GM12891 (cell line): Measurements from ENCODE around the gene EDC3.
"Not testable (repeated sequence)": the region's sequence is repeated elsewhere in the genome, so short reads cannot be mapped to it uniquely, and the experiment has no call there.

Experiments
- DNase-seq: peaks from one replicate; pipeline ENCODE4 v3.0.0; 2011; ENCODE audit warnings: low spot score; ENCODE audit not compliant: insufficient read length
- FAIRE-seq: peaks from 2 replicates; lab custom pipeline; 2011; peaks lifted over from hg19 to GRCh38; lab: Jason Lieb, UNC
- PAX5 ChIP-seq: IDR thresholded peaks from 2 replicates; pipeline ENCODE4 v1.6.1; 2011; ENCODE audit warnings: low read length, moderate library complexity, mild to moderate bottlenecking; ENCODE audit not compliant: insufficient read depth, severe bottlenecking
- POLR2A ChIP-seq: IDR thresholded peaks from 2 replicates; pipeline ENCODE4 v1.6.1; 2011; ENCODE audit warnings: low read depth, low read length, control low read depth
- POLR2AphosphoS5 ChIP-seq: IDR thresholded peaks from 2 replicates; pipeline ENCODE4 v1.6.1; 2011; ENCODE audit warnings: low read depth, low read length, control low read depth
- POU2F2 ChIP-seq: IDR thresholded peaks from 2 replicates; pipeline ENCODE4 v1.6.1; 2011; ENCODE audit warnings: low read depth, mild to moderate bottlenecking, control low read depth, low read length, moderate library complexity
- SPI1 ChIP-seq: IDR thresholded peaks from 2 replicates; pipeline ENCODE4 v1.6.1; 2011; ENCODE audit warnings: low read depth, low read length, control low read depth
- TAF1 ChIP-seq: IDR thresholded peaks from 2 replicates; pipeline ENCODE4 v1.6.1; 2011; ENCODE audit warnings: low read depth, low read length, control low read depth

The EDC3 gene

DNA sequence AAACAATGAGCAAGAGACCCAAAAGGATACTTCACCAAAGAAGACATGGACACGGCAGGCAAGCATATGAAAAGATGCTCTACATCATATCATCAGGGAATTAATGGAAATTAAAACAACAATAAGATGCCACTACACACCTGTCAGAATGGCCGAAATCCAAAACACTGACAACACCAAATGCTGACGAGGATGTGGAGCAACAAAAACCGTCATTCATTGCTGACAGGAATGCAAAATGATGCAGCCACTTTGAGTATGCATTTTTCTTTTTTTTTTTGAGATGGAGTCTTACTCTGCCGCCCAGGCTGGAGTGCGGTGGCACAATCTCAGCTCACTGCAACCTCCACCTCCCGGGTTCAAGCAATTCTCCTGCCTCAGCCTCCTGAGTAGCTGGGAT, 19.0 kb downstream of the EDC3 start:
- TF ChIP-seq POU2F2 (no peak), SPI1 (no peak), PAX5 (no peak), POLR2AphosphoS5 (no peak), POLR2A (no peak)
- FAIRE-seq (no peak), DNase-seq (no peak)

GRCh38 chr15:74674161-74674560, 21.7 kb downstream of the EDC3 start:
- DNase-seq: no peak
- FAIRE-seq: no peak
- no peak for TF ChIP-seq SPI1
- no peak for TF ChIP-seq TAF1
- TF ChIP-seq POU2F2: no peak
- no peak for TF ChIP-seq PAX5
- TF ChIP-seq POLR2A: no peak
- TF ChIP-seq POLR2AphosphoS5: no peak

GRCh38 chr15:74669627-74670026, 26.2 kb downstream of the EDC3 start:
- DNase-seq (no peak), FAIRE-seq (no peak)
- TF ChIP-seq POLR2A: no peak
- TF ChIP-seq PAX5: no peak
- no peak for TF ChIP-seq POU2F2
- no peak for TF ChIP-seq POLR2AphosphoS5
- TF ChIP-seq TAF1: no peak
- no peak for TF ChIP-seq SPI1

DNA sequence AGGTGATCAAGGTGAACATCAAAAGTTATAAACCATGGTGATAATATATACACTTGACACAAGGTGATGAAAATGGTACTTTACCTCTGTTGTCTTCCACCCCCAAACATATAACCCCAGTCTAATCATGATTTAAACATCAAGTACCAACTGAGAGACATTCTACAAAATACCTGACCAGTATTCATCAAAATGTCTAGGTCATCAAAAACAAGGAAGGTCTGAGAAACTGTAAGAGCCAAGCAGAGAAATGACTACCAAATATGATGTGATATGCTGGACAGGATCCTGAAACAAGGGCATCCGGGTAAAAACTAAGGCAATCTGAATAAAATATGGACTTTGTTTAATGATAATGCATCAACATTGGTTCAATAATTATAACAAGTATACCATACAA, 27.8 kb downstream of the EDC3 start:
- TF ChIP-seq POU2F2 (no peak), POLR2A (no peak), PAX5 (no peak), POLR2AphosphoS5 (no peak), TAF1 (no peak), SPI1 (no peak)
- no peak for FAIRE-seq
- no peak for DNase-seq

DNA sequence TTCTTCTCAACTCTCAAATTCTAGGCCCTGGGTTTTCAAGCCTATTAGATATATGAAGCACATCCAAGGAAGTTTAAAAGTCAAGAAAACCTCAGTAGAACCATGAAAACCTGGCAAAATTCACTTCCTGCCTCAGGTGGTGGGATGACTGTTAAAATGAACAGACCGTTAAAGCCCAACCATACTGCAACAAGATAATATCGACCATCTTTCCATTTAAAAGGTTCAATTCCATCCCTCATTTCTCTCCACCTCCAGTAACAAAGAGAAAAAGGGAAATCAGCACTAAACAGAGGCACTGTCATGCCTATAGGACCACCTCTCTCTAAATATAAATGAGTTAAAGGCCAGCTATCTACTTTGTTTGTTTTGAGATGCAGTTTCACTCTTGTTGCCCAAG, 31.2 kb downstream of the EDC3 start:
- FAIRE-seq (no peak), DNase-seq (no peak)
- no peak for TF ChIP-seq SPI1
- no peak for TF ChIP-seq POLR2A
- no peak for TF ChIP-seq PAX5
- no peak for TF ChIP-seq TAF1
- TF ChIP-seq POLR2AphosphoS5: no peak
- TF ChIP-seq POU2F2: no peak

DNA sequence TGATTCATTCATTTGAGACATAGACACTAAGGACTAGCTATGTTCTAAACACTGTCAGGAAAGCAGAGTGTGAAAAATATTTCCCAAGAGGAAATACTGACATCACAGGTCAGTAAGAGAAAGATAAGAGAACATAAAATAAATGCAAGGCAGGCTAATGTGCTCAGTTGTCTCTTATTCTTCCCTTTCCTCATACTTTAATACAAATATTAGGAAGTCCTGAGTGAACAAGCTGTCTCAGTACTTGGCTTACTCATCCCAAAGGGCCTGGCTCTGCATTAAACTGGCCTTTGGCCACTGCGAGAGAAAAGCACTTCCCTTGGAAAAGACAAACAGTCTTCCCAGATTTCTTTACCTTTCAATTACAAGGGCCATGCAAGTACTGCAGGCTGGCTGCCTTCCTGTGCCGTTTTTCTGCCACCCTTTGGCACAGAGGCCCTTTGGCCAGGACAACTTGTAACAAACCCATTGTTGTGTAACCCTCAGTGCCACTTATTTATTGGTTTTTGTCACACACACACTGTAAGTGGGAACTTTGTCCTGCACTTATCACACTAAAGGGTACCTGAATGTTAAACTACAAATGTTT, 31.7 kb downstream of the EDC3 start:
- TF ChIP-seq POLR2A (no peak), PAX5 (no peak), SPI1 (no peak), POU2F2 (no peak)
- DNase-seq (no peak), FAIRE-seq (peak; percentile 47)

GRCh38 chr15:74663303-74664027, 32.4 kb downstream of the EDC3 start:
- FAIRE-seq (no peak), DNase-seq (no peak)

DNA sequence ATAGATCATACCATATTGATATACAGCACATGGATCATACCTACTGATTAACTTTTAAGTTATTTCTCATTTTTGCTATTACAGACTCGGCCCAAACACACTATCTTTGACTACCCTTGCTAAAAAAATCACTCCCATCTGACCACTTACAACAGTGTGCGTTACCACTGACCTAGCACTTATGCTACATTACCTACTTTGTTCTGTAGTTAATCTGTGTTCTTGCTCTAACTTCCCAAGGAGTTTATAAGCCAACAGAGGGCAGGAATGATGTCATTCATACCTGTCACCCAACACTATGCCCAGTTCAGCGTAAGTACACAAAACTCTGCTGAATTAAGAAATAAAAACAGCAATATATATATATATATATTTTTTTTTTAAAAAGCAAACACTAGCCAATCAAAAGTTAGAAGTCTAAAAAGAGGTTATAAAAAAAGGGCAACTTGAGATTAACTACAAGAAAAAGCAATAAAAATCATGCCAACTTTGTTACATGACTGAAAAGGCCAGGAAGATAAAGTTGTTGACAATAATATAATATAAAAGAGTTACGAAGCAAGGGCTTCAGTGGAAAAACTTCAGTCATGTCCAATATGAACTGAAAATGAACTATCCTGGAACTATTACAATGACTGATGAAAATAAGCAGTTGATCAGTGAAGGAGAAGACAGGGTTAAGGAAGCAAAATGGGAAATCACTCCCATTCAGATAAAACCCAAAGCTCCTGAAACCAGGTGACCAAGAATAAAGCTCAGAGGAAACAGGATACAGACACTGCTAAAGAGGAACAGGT, 33.6 kb downstream of the EDC3 start:
- FAIRE-seq (no peak), DNase-seq (no peak)
- TF ChIP-seq POU2F2 (no peak), POLR2AphosphoS5 (no peak), PAX5 (no peak), TAF1 (no peak), SPI1 (no peak), POLR2A (no peak)

More at GRCh38 chr15:74663303-74664027, 32.4 kb downstream of the EDC3 start:
- TF ChIP-seq PAX5 (no peak), POLR2AphosphoS5 (no peak), POU2F2 (no peak), TAF1 (no peak), POLR2A (no peak), SPI1 (no peak)

- not testable (repeated sequence) for FAIRE-seq, DNase-seq
Observed at GRCh38 chr15:74661280-74661679, 34.5 kb downstream of the EDC3 start.

DNA sequence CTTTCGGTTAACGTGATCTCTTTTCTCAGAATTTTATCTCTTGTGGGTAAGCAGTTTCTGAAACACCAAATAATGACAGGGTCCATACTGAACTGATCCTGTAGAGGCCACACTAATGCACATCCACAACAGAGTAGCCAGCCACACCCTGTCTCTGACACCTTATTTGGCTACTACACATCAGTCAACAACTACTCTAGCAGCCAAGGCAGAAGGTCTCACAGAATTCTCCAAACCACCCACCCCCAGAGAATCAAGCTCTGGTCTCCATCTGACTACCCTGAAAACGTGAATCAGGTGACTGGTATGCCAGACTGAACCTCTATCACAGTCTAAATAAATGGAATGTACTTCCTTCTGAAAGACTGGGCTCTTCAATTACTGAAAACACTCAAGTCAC, 38.0 kb downstream of the EDC3 start:
- TF ChIP-seq POLR2A (no peak), POLR2AphosphoS5 (no peak), PAX5 (no peak), TAF1 (no peak), POU2F2 (no peak), SPI1 (no peak)
- FAIRE-seq: no peak
- no peak for DNase-seq
